Measurements from ENCODE around the gene HSP90AA1.

GRCh38 chr14:102052522-102052921 is 34.3 kb downstream of the HSP90AA1 start:
- TF ChIP-seq CTCF (IDR thresholded peaks at IDR 0.05) (no peak), POLR2A (IDR thresholded peaks at IDR 0.05) (no peak)

All from uterus (tissue), 2 donors.